Fibroblast of lung (primary cell): ENCODE measurements around the gene MYO1G. TPM values are rescaled to one million over a fixed set of nuclear protein-coding genes. Genes with fewer than 3 reads are reported as not detected.

Experiments used
- DNase-seq, 2 donors: peaks; one replicate each; pipeline versions ENCODE4 v3.0.0 to v3.0.0-alpha.2; 2010; ENCODE audit warnings: low read depth in 2 of 2
- H2AFZ ChIP-seq: 2 replicates; pipeline ENCODE4 v1.5.1; 2012; ENCODE audit warnings: low read length, control low read depth, inconsistent platforms
- H3K27ac ChIP-seq: 2 replicates; pipeline ENCODE4 v1.5.1; 2011; ENCODE audit warnings: low read length, control low read depth; ENCODE audit not compliant: insufficient read depth
- H3K27me3 ChIP-seq: 2 replicates; pipeline ENCODE4 v1.5.1; 2011; ENCODE audit warnings: mild to moderate bottlenecking, low read length; ENCODE audit not compliant: control insufficient read depth, insufficient read depth
- H3K36me3 ChIP-seq: 2 replicates; pipeline ENCODE4 v1.5.1; 2011; ENCODE audit warnings: low read length; ENCODE audit not compliant: control insufficient read depth, insufficient read depth
- H3K4me1 ChIP-seq: 2 replicates; pipeline ENCODE4 v1.5.1; 2011; ENCODE audit warnings: low read length; ENCODE audit not compliant: control insufficient read depth, insufficient read depth; ENCODE audit errors: extremely low read depth
- H3K4me2 ChIP-seq: 2 replicates; pipeline ENCODE4 v1.5.1; 2011; ENCODE audit warnings: low read length, control low read depth; ENCODE audit not compliant: insufficient read depth; ENCODE audit errors: extremely low read depth
- H3K4me3 ChIP-seq, 4 experiments: fragments of 200-600 bp in 1 of 4; sonication (generic) in 1 of 4; replicated peaks in 1 of 4; 2 replicates each; pipeline ENCODE4 v1.5.1; 2011 to 2016; ENCODE audit warnings: low read length in 4 of 4, low read depth in 3 of 4, mild to moderate bottlenecking in 3 of 4, control low read depth in 2 of 4, inconsistent platforms in 1 of 4, mixed read lengths in 1 of 4; ENCODE audit not compliant: insufficient read depth in 1 of 4; ENCODE audit errors: control extremely low read depth in 1 of 4
- H3K79me2 ChIP-seq: 2 replicates; pipeline ENCODE4 v1.5.1; 2012; ENCODE audit warnings: mild to moderate bottlenecking, low read length, inconsistent platforms; ENCODE audit not compliant: control insufficient read depth, insufficient read depth
- H3K9ac ChIP-seq: 2 replicates; pipeline ENCODE4 v1.5.1; 2011; ENCODE audit warnings: mild to moderate bottlenecking, low read length, control low read depth; ENCODE audit not compliant: insufficient read depth
- H3K9me3 ChIP-seq: 2 replicates; pipeline ENCODE4 v1.5.1; 2012; ENCODE audit warnings: low read depth, low read length; ENCODE audit not compliant: control insufficient read depth, insufficient read depth
- H4K20me1 ChIP-seq: 2 replicates; pipeline ENCODE4 v1.5.1; 2011; ENCODE audit warnings: low read length; ENCODE audit not compliant: control insufficient read depth, insufficient read depth; ENCODE audit errors: extremely low read depth
- CTCF ChIP-seq, 2 donors: IDR thresholded peaks in 1 of 2; conservative IDR thresholded peaks in 1 of 2; 1 replicate in 1 of 2; 2 replicates in 1 of 2; pipeline ENCODE4 v1.5.1; 2011 to 2012; ENCODE audit warnings: low read length in 2 of 2, control low read depth in 1 of 2, inconsistent platforms in 1 of 2, low read depth in 1 of 2, mild to moderate bottlenecking in 1 of 2
- EZH2 ChIP-seq: IDR thresholded peaks from 2 replicates; pipeline ENCODE4 v1.5.1; 2012; ENCODE audit warnings: low read length, control low read depth, mild to moderate bottlenecking; ENCODE audit errors: missing control alignments
- polyA plus RNA-seq, 2 donors: library from polyadenylated mRNA; depleted of rRNA in 1 of 2; stranded (reverse) in 1 of 2; unstranded in 1 of 2; fragments of >200 nt; gene quantifications; 2 replicates each; pipeline ENCODE4 v1.2.1, GENCODE V29; 2011 to 2012; ENCODE audit warnings: missing spikeins in 1 of 2
- total RNA-seq: library from RNA; depleted of rRNA; stranded (reverse); fragments of >200 nt; gene quantifications from 2 replicates; pipeline ENCODE4 v1.2.1, GENCODE V29; 2014

Gene MYO1G
- total and polyA plus RNA-seq, 2 donors (not counting 1 experiment from before 2014, with no cell fraction given) = under 0.01 to 0.10 TPM

- H3K79me2 ChIP-seq = no peaks in the 10 kb centered on the region
- no peak overlapping the region for H3K27ac ChIP-seq
- no peaks in the 10 kb centered on the region for H3K9me3 ChIP-seq
- no peak overlapping the region for H3K4me2 ChIP-seq
- H3K9ac ChIP-seq = no peak overlapping the region
- DNase-seq = no peak
- H3K36me3 ChIP-seq = no peaks in the 10 kb centered on the region
- no peak overlapping the region for H2AFZ ChIP-seq
- TF ChIP-seq CTCF (conservative IDR thresholded peaks at IDR 0.05 in 1 of 2, IDR thresholded peaks at IDR 0.05 in 1 of 2; ENCODE audit: low read depth in 1 of 2, low read length in 2 of 2) (no peak), EZH2 (no peak)
- no peaks in the 10 kb centered on the region for H4K20me1 ChIP-seq
- no peak overlapping the region for H3K4me3 ChIP-seq
- H3K27me3 ChIP-seq = no peaks in the 10 kb centered on the region
- no peaks in the 10 kb centered on the region for H3K4me1 ChIP-seq
Measured at GRCh38 chr7:44920119-44920518, 58.7 kb downstream of the MYO1G start.

GRCh38 chr7:44918029-44918428, 60.8 kb downstream of the MYO1G start:
- Histone ChIP-seq H3K4me1 (no peaks in the 10 kb centered on the region), H4K20me1 (no peaks in the 10 kb centered on the region), H3K9ac (no peak overlapping the region), H3K4me2 (no peak overlapping the region), H2AFZ (no peak overlapping the region), H3K36me3 (no peaks in the 10 kb centered on the region), H3K9me3 (no peaks in the 10 kb centered on the region), H3K27ac (no peak overlapping the region), H3K27me3 (no peaks in the 10 kb centered on the region), H3K4me3 (no peak overlapping the region), H3K79me2 (no peaks in the 10 kb centered on the region)
- TF ChIP-seq CTCF (conservative IDR thresholded peaks at IDR 0.05 in 1 of 2, IDR thresholded peaks at IDR 0.05 in 1 of 2; ENCODE audit: low read depth in 1 of 2, low read length in 2 of 2) = no peak
- TF ChIP-seq EZH2 = no peak
- no peak for DNase-seq

GRCh38 chr7:44917465-44917864, 61.4 kb downstream of the MYO1G start:
- H4K20me1 ChIP-seq = no peaks in the 10 kb centered on the region
- no peaks in the 10 kb centered on the region for H3K36me3 ChIP-seq
- H3K27ac ChIP-seq = no peak overlapping the region
- no peak overlapping the region for H2AFZ ChIP-seq
- no peaks in the 10 kb centered on the region for H3K27me3 ChIP-seq
- H3K4me3 ChIP-seq = no peak overlapping the region
- H3K4me1 ChIP-seq = no peaks in the 10 kb centered on the region
- H3K9ac ChIP-seq = no peak overlapping the region
- no peak overlapping the region for H3K4me2 ChIP-seq
- no peaks in the 10 kb centered on the region for H3K9me3 ChIP-seq
- no peak for DNase-seq
- TF ChIP-seq EZH2 (no peak), CTCF (conservative IDR thresholded peaks at IDR 0.05 in 1 of 2, IDR thresholded peaks at IDR 0.05 in 1 of 2; ENCODE audit: low read depth in 1 of 2, low read length in 2 of 2) (no peak)
- H3K79me2 ChIP-seq = no peaks in the 10 kb centered on the region
